CD8-positive, alpha-beta memory T cell (primary cell): Measurements from ENCODE around the gene IGSF23. TPM values are rescaled to one million over a fixed set of nuclear protein-coding genes. Genes with fewer than 3 reads are reported as not detected.
"Not testable (repeated sequence)": the region's sequence is repeated elsewhere in the genome, so short reads cannot be mapped to it uniquely, and the experiment has no call there.

Source experiments
- CTCF ChIA-PET: fragments of 350-600 bp; sonication (Branson Sonifier 250); formaldehyde crosslinking; loops from one replicate; lab custom pipeline; 2021; ENCODE audit warnings: antibody characterized with exemption; lab: Charles Lee
- POLR2A ChIA-PET: fragments of 350-600 bp; sonication (Branson Sonifier 250); formaldehyde crosslinking; loops from one replicate; lab custom pipeline; 2021; ENCODE audit warnings: antibody characterized with exemption; lab: Charles Lee
- DNase-seq, 5 donors: peaks; one replicate each; pipeline versions ENCODE4 v3.0.0 to v3.0.0-alpha.2; 2020 to 2022; ENCODE audit warnings: mixed read lengths in 1 of 5
- H3K27ac ChIP-seq: one replicate; pipeline ENCODE4 v1.7.0; 2013; ENCODE audit warnings: low read depth, mild to moderate bottlenecking, low read length, moderate library complexity
- H3K27me3 ChIP-seq: 2 replicates; pipeline ENCODE4 v1.7.0; 2013; ENCODE audit warnings: low read length, mild to moderate bottlenecking; ENCODE audit not compliant: insufficient read depth, poor library complexity, severe bottlenecking
- H3K36me3 ChIP-seq: 2 replicates; pipeline ENCODE4 v1.7.0; 2013; ENCODE audit warnings: mild to moderate bottlenecking, low read length, moderate library complexity; ENCODE audit not compliant: insufficient read depth
- H3K4me1 ChIP-seq: 2 replicates; pipeline ENCODE4 v1.7.0; 2013; ENCODE audit warnings: mild to moderate bottlenecking, low read length, moderate library complexity; ENCODE audit not compliant: insufficient read depth
- H3K4me3 ChIP-seq: 2 replicates; pipeline ENCODE4 v1.7.0; 2013; ENCODE audit warnings: mild to moderate bottlenecking, low read length
- H3K9me3 ChIP-seq: 2 replicates; pipeline ENCODE4 v1.7.0; 2013; ENCODE audit warnings: mild to moderate bottlenecking, low read length
- H3K27ac Mint-ChIP-seq, 8 donors: one replicate each; pipeline ENCODE4 v1.8.0; 2020 to 2021; ENCODE audit warnings: mixed read lengths in 8 of 8, mild to moderate bottlenecking in 6 of 8, inconsistent platforms in 3 of 8, moderate library complexity in 3 of 8
- H3K27me3 Mint-ChIP-seq, 2 donors: one replicate each; pipeline ENCODE4 v1.8.0; 2020 to 2021; ENCODE audit warnings: mixed read lengths in 2 of 2, mild to moderate bottlenecking in 1 of 2, moderate library complexity in 1 of 2
- H3K36me3 Mint-ChIP-seq, 3 donors: one replicate each; pipeline ENCODE4 v1.8.0; 2020 to 2021; ENCODE audit warnings: mixed read lengths in 3 of 3, inconsistent platforms in 1 of 3, mild to moderate bottlenecking in 1 of 3
- H3K4me1 Mint-ChIP-seq, 3 donors: one replicate each; pipeline ENCODE4 v1.8.0; 2020 to 2021; ENCODE audit warnings: mixed read lengths in 3 of 3, inconsistent platforms in 1 of 3, mild to moderate bottlenecking in 1 of 3
- H3K4me3 Mint-ChIP-seq, 7 donors: one replicate each; pipeline ENCODE4 v1.8.0; 2020 to 2021; ENCODE audit warnings: mixed read lengths in 7 of 7, mild to moderate bottlenecking in 6 of 7, moderate library complexity in 4 of 7, inconsistent platforms in 2 of 7
- H3K9me3 Mint-ChIP-seq, 5 donors: one replicate each; pipeline ENCODE4 v1.8.0; 2020 to 2022; ENCODE audit warnings: mixed read lengths in 5 of 5, mild to moderate bottlenecking in 3 of 5, moderate library complexity in 2 of 5, inconsistent platforms in 1 of 5
- polyA plus RNA-seq: library from polyadenylated mRNA; unstranded; fragments of 300-500 nt; fragmentation: Illumina TruSeq; gene quantifications from one replicate; pipeline ENCODE4 v1.2.3, GENCODE V29; 2021
- total RNA-seq, 2 experiments: library from RNA; stranded (reverse); gene quantifications; one replicate each; pipeline ENCODE4 v1.2.3, GENCODE V29; 2021

Gene IGSF23
- total and polyA plus RNA-seq, 3 experiments from 2014 or later = not detected

- Histone ChIP-seq H3K36me3 (no peaks in the 10 kb centered on the region), H3K27ac (peak overlapping the region; percentile 9), H3K4me1 (no peaks in the 10 kb centered on the region), H3K27me3 (no peaks in the 10 kb centered on the region), H3K4me3 (no peak overlapping the region), H3K9me3 (no peaks in the 10 kb centered on the region)
- peaks cover 12 to 23% of the 10 kb centered on the region in 2 donors for H3K27me3 Mint-ChIP-seq
- no peak overlapping the region for H3K4me3 Mint-ChIP-seq
- peaks cover under 1 to 31% (median 8%) of the 10 kb centered on the region in 5 donors for H3K9me3 Mint-ChIP-seq
- ChIA-PET CTCF (no interaction called here), POLR2A (no interaction called here)
- H3K27ac Mint-ChIP-seq = no peak overlapping the region
- peaks cover 0 to 2% (median 0%) of the 10 kb centered on the region in 3 donors for H3K36me3 Mint-ChIP-seq
- no peaks in the 10 kb centered on the region for H3K4me1 Mint-ChIP-seq
- DNase-seq = no peak
Observed at GRCh38 chr19:44592451-44592890, 20.9 kb upstream of the IGSF23 start.

DNA sequence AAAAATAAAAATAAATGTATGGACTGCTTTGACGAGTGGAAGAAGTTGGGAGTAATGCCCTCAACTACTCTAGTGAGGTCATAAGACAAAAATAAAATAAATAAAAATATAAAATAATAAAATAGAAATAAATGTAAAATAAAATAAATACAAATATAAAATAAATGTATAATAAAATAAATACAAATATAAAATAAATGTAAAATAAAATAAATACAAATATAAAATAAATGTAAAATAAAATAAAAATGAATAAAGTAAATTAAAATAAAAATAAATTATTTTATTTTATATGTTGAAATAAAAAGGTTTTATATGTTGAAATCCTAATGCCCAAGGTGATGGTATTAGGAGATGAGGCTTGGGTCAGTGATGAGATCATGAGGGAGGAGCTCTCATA, 20.1 kb upstream of the IGSF23 start:
- Histone ChIP-seq H3K9me3 (no peaks in the 10 kb centered on the region), H3K27me3 (no peaks in the 10 kb centered on the region), H3K4me3 (no peak overlapping the region), H3K4me1 (no peaks in the 10 kb centered on the region), H3K36me3 (no peaks in the 10 kb centered on the region), H3K27ac (no peak overlapping the region)
- POLR2A ChIA-PET = no interaction called here
- Mint-ChIP-seq H3K36me3 (peaks cover 0 to 2% (median 0%) of the 10 kb centered on the region in 3 donors), H3K27ac (no peak overlapping the region), H3K9me3 (peaks cover 4 to 33% (median 12%) of the 10 kb centered on the region in 5 donors), H3K4me3 (no peak overlapping the region), H3K4me1 (no peaks in the 10 kb centered on the region), H3K27me3 (peaks cover 11 to 27% of the 10 kb centered on the region in 2 donors)
- CTCF ChIA-PET = no interaction called here
- no peak for DNase-seq

- DNase-seq, H3K36me3 ChIP-seq, H3K4me1 Mint-ChIP-seq, H3K9me3 ChIP-seq, H3K4me3 ChIP-seq, H3K36me3 Mint-ChIP-seq, CTCF ChIA-PET, H3K27ac ChIP-seq, H3K27ac Mint-ChIP-seq, H3K27me3 ChIP-seq, H3K4me1 ChIP-seq, H3K4me3 Mint-ChIP-seq, POLR2A ChIA-PET: not testable (repeated sequence)
- peaks cover 11 to 30% of the 10 kb centered on the region in 2 donors for H3K27me3 Mint-ChIP-seq
- peaks cover 6 to 37% (median 17%) of the 10 kb centered on the region in 5 donors for H3K9me3 Mint-ChIP-seq
Observed at GRCh38 chr19:44593866-44594266, 19.5 kb upstream of the IGSF23 start.

- ChIA-PET POLR2A (no interaction called here), CTCF (no interaction called here)
- Mint-ChIP-seq H3K9me3 (peaks cover 6 to 22% (median 21%) of the 10 kb centered on the region in 5 donors), H3K36me3 (peaks cover 0 to 2% (median 0%) of the 10 kb centered on the region in 3 donors), H3K4me1 (no peaks in the 10 kb centered on the region), H3K4me3 (no peak overlapping the region), H3K27ac (no peak overlapping the region), H3K27me3 (peaks cover 3 to 19% of the 10 kb centered on the region in 2 donors)
- H3K27me3 ChIP-seq = no peaks in the 10 kb centered on the region
- no peaks in the 10 kb centered on the region for H3K9me3 ChIP-seq
- no peaks in the 10 kb centered on the region for H3K4me1 ChIP-seq
- H3K27ac ChIP-seq = no peak overlapping the region
- H3K36me3 ChIP-seq = no peaks in the 10 kb centered on the region
- no peak overlapping the region for H3K4me3 ChIP-seq
- DNase-seq = no peak
Observed at GRCh38 chr19:44596428-44597130, 16.8 kb upstream of the IGSF23 start.

GRCh38 chr19:44597131-44597491, 16.3 kb upstream of the IGSF23 start:
- CTCF ChIA-PET = no interaction called here
- POLR2A ChIA-PET = no interaction called here
- no peak overlapping the region for H3K4me3 ChIP-seq
- no peaks in the 10 kb centered on the region for H3K4me1 Mint-ChIP-seq
- no peak overlapping the region for H3K27ac ChIP-seq
- peaks cover 0 to 2% (median 0%) of the 10 kb centered on the region in 3 donors for H3K36me3 Mint-ChIP-seq
- H3K9me3 ChIP-seq = no peaks in the 10 kb centered on the region
- H3K9me3 Mint-ChIP-seq = peaks cover 6 to 22% (median 20%) of the 10 kb centered on the region in 5 donors
- H3K4me1 ChIP-seq = no peaks in the 10 kb centered on the region
- H3K36me3 ChIP-seq = no peaks in the 10 kb centered on the region
- H3K27me3 ChIP-seq = no peaks in the 10 kb centered on the region
- no peak overlapping the region for H3K4me3 Mint-ChIP-seq
- no peak for DNase-seq
- H3K27ac Mint-ChIP-seq = no peak overlapping the region
- H3K27me3 Mint-ChIP-seq = peaks cover 3 to 19% of the 10 kb centered on the region in 2 donors

GRCh38 chr19:44598355-44598754, 15.0 kb upstream of the IGSF23 start:
- Mint-ChIP-seq H3K27ac (no peak overlapping the region), H3K4me3 (no peak overlapping the region)

DNA sequence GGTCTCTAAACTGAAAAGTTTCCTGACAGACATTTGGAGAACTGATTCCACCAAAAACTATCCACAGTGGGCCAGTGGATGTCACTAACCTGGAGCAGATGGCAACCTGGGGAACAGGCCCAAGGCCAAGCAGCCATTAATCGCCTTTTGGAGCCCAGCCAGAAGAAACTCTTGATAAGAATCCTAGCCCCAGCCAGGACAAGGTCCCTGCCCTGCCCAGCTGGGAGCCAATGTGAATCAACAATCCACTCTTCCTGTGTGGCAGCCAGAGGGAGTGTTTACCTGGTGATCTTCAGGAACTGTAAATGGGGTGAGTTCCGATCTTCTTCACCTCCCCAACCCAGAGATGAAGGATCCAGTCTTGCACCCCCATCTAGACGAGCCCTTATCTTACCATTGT, 14.5 kb upstream of the IGSF23 start:
- Histone ChIP-seq H3K27me3 (no peaks in the 10 kb centered on the region), H3K4me1 (no peaks in the 10 kb centered on the region), H3K27ac (no peak overlapping the region), H3K4me3 (no peak overlapping the region), H3K36me3 (no peaks in the 10 kb centered on the region), H3K9me3 (no peaks in the 10 kb centered on the region)
- H3K27me3 Mint-ChIP-seq = peaks cover 3 to 16% of the 10 kb centered on the region in 2 donors
- no peak overlapping the region for H3K4me3 Mint-ChIP-seq
- no peaks in the 10 kb centered on the region for H3K4me1 Mint-ChIP-seq
- no peak overlapping the region for H3K27ac Mint-ChIP-seq
- CTCF ChIA-PET = no interaction called here
- peaks cover 6 to 30% (median 24%) of the 10 kb centered on the region in 5 donors for H3K9me3 Mint-ChIP-seq
- DNase-seq = no peak
- POLR2A ChIA-PET = no interaction called here
- H3K36me3 Mint-ChIP-seq = peaks cover 0 to 2% (median 0%) of the 10 kb centered on the region in 3 donors

More at GRCh38 chr19:44598355-44598754, 15.0 kb upstream of the IGSF23 start:
- DNase-seq = no peak
- Histone ChIP-seq H3K36me3 (no peaks in the 10 kb centered on the region), H3K4me3 (no peak overlapping the region), H3K4me1 (no peaks in the 10 kb centered on the region), H3K9me3 (no peaks in the 10 kb centered on the region), H3K27ac (no peak overlapping the region), H3K27me3 (no peaks in the 10 kb centered on the region)
- ChIA-PET CTCF (no interaction called here), POLR2A (no interaction called here)
- peaks cover 3 to 19% of the 10 kb centered on the region in 2 donors for H3K27me3 Mint-ChIP-seq
- peaks cover 0 to 2% (median 0%) of the 10 kb centered on the region in 3 donors for H3K36me3 Mint-ChIP-seq
- H3K9me3 Mint-ChIP-seq = peaks cover 6 to 25% (median 22%) of the 10 kb centered on the region in 5 donors
- H3K4me1 Mint-ChIP-seq = no peaks in the 10 kb centered on the region

DNA sequence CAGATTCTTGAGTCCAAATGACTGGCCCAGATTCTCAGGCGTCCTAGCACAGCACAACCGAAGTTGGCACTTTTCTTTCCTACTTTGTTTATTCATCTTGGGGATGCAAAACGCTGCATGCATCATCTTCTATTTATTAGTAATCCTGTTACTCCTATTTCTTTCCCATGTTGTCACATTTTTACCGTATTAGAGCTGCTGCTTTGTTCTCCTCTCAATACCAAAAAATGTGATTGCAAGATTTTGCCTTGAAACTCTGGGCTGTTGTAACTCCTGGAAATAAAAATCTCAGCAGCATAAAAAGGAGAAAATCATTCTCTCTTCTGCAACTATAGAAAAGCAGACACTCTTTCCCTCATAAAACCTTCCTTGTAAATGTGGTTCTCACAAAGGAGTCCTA, 12.9 kb upstream of the IGSF23 start:
- peaks cover 0 to 2% (median 0%) of the 10 kb centered on the region in 3 donors for H3K36me3 Mint-ChIP-seq
- H3K4me3 Mint-ChIP-seq = no peak overlapping the region
- Histone ChIP-seq H3K36me3 (no peaks in the 10 kb centered on the region), H3K4me3 (no peak overlapping the region), H3K4me1 (no peaks in the 10 kb centered on the region), H3K9me3 (no peaks in the 10 kb centered on the region), H3K27me3 (no peaks in the 10 kb centered on the region), H3K27ac (no peak overlapping the region)
- CTCF ChIA-PET = no interaction called here
- peaks cover 0 to 18% of the 10 kb centered on the region in 2 donors for H3K27me3 Mint-ChIP-seq
- no peak overlapping the region for H3K27ac Mint-ChIP-seq
- POLR2A ChIA-PET = no interaction called here
- no peak for DNase-seq
- no peaks in the 10 kb centered on the region for H3K4me1 Mint-ChIP-seq
- H3K9me3 Mint-ChIP-seq = peaks cover 6 to 29% (median 21%) of the 10 kb centered on the region in 5 donors
